Panc1 (cell line): Measurements from ENCODE around the gene LENG8. TPM values are rescaled to one million over a fixed set of nuclear protein-coding genes. Genes with fewer than 3 reads are reported as not detected.
A peak's percentile ranks its signal among the peaks of the same experiment; 100 is the strongest.

Experiments
- ATAC-seq: fragments of 200-7000 bp; cut with Tn5 transposase; 2 replicates; pipeline ENCODE4 v1.9.1; 2020; ENCODE audit warnings: mild to moderate bottlenecking, moderate library complexity
- BruUV-seq: library from RNA; stranded (reverse); fragments of 400-500 nt; replicated peaks from 2 replicates; lab custom pipeline; 2021; lab: Mats Ljungman, UMichigan
- CTCF ChIA-PET: fragments of 300-600 bp; sonication (Branson Sonifier 250); formaldehyde crosslinking; loops from one replicate; lab custom pipeline; 2022; ENCODE audit warnings: antibody characterized with exemption; lab: Charles Lee
- POLR2A ChIA-PET: fragments of 300-600 bp; sonication (Branson Sonifier 250); formaldehyde crosslinking; loops from one replicate; lab custom pipeline; 2022; ENCODE audit warnings: antibody characterized with exemption; lab: Charles Lee
- DNase-seq: peaks from one replicate; pipeline ENCODE4 v3.0.0-alpha.2; 2010; ENCODE audit warnings: low read depth, low spot score
- H3K27ac ChIP-seq: 2 replicates; pipeline ENCODE4 v1.5.1; 2011; ENCODE audit warnings: mild to moderate bottlenecking, low read length, inconsistent platforms
- H3K27me3 ChIP-seq: fragments of 200-500 bp; sonication (Bioruptor generic); 2 replicates; pipeline ENCODE4 v1.6.0; 2014; ENCODE audit warnings: low read length, inconsistent platforms; ENCODE audit not compliant: control insufficient read depth, insufficient read depth
- H3K36me3 ChIP-seq: fragments of 200-500 bp; sonication (Bioruptor generic); 2 replicates; pipeline ENCODE4 v1.5.1; 2014; ENCODE audit warnings: inconsistent platforms, mild to moderate bottlenecking, low read length, moderate library complexity; ENCODE audit not compliant: control insufficient read depth, insufficient read depth
- H3K4me1 ChIP-seq: 2 replicates; pipeline ENCODE4 v1.5.1; 2011; ENCODE audit warnings: inconsistent platforms, mild to moderate bottlenecking, low read length, moderate library complexity; ENCODE audit not compliant: control insufficient read depth, insufficient read depth
- H3K4me3 ChIP-seq, 2 experiments: 2 replicates each; pipeline ENCODE4 v1.5.1; 2011 to 2012; ENCODE audit warnings: low read depth in 2 of 2, low read length in 2 of 2, mild to moderate bottlenecking in 2 of 2, inconsistent platforms in 1 of 2, moderate library complexity in 1 of 2
- H3K9me3 ChIP-seq: fragments of 200-500 bp; sonication (Bioruptor generic); 2 replicates; pipeline ENCODE4 v1.5.1; 2014; ENCODE audit warnings: low read depth, mild to moderate bottlenecking, inconsistent platforms, low read length, moderate library complexity; ENCODE audit not compliant: control insufficient read depth, insufficient read depth
- CTCF ChIP-seq: fragments of 450-650 bp; IDR thresholded peaks from 2 replicates; pipeline ENCODE4 v1.5.1; 2017; ENCODE audit warnings: mild to moderate bottlenecking
- POLR2AphosphoS5 ChIP-seq: IDR thresholded peaks from 2 replicates; pipeline ENCODE4 v1.6.1; 2012; ENCODE audit warnings: mild to moderate bottlenecking, low read depth, low read length, moderate library complexity
- REST ChIP-seq, 2 experiments: IDR thresholded peaks; 2 replicates each; pipeline ENCODE4 v1.6.1; 2011 to 2012; ENCODE audit warnings: low read depth in 2 of 2, control low read depth in 1 of 2, low read length in 1 of 2, mild to moderate bottlenecking in 1 of 2, moderate library complexity in 1 of 2; ENCODE audit not compliant: insufficient read depth in 1 of 2
- SIN3A ChIP-seq: IDR thresholded peaks from 2 replicates; pipeline ENCODE4 v1.6.1; 2012; ENCODE audit warnings: low read depth, mild to moderate bottlenecking, low read length, moderate library complexity, borderline replicate concordance; ENCODE audit not compliant: insufficient read depth
- TCF7L2 ChIP-seq: IDR thresholded peaks from 2 replicates; pipeline ENCODE4 v1.6.1; 2011; ENCODE audit warnings: mild to moderate bottlenecking, low read depth, low read length, inconsistent platforms
- in situ Hi-C: cut with HindIII; loops from 2 replicates; pipeline ENCODE4 v1.10.0; 2016; ENCODE audit warnings: low sequenced_read_pairs, low pct_unique_long_range_greater_than_20kb
- intact Hi-C: fragments of 100-400 bp; cut with micrococcal nuclease; formaldehyde crosslinking; loops from one replicate; pipeline ENCODE4 v1.10.0; 2022; ENCODE audit not compliant: unreplicated experiment
- total RNA-seq: library from RNA; stranded (reverse); gene quantifications from one replicate; pipeline ENCODE4 v1.2.1, GENCODE V29; 2021; ENCODE audit not compliant: unreplicated experiment

The LENG8 gene
- total RNA-seq, 1 experiment from 2014 or later, result 268 TPM

- in situ Hi-C loops (no loop called here), intact Hi-C loops (no loop called here)
- H3K36me3 ChIP-seq, result no peaks in the 10 kb centered on the region
- H3K27ac ChIP-seq, result no peak overlapping the region
- H3K27me3 ChIP-seq, result no peaks in the 10 kb centered on the region
- CTCF ChIA-PET, result no interaction called here
- POLR2A ChIA-PET, result no interaction called here
- TF ChIP-seq TCF7L2 (no peak), CTCF (no peak)
- BruUV-seq, result no TSS peak
- DNase-seq, result no peak
- H3K9me3 ChIP-seq, result no peaks in the 10 kb centered on the region
- ATAC-seq, result no peak
- 0 out of 2 replicates have a peak, but pooled peaks cover 3% of the 10 kb centered on the region for H3K4me1 ChIP-seq
- no peak overlapping the region for H3K4me3 ChIP-seq
These were observed 12.3 kb upstream of the LENG8 start for GRCh38 chr19:54436628-54437252.

- POLR2A ChIA-PET, result interaction anchor here (1.2 kb wide), 1 partner anchor 9 kb away, joined by 6 read pairs; the partner anchor contains the start of gene LENG8
- CTCF ChIA-PET, result interaction anchor here (0.6 to 1.9 kb wide), 4 partner anchors 9 to 42 kb away, joined by 3 to 6 read pairs (median 4); partner anchors contain the start of gene LENG8
- DNase-seq, result no peak
These were observed 9.7 kb upstream of the LENG8 start for GRCh38 chr19:54439174-54439851.

More at GRCh38 chr19:54439174-54439851, 9.7 kb upstream of the LENG8 start:
- TF ChIP-seq TCF7L2, result no peak
- peak; percentile 87 for TF ChIP-seq CTCF
- no peak for TF ChIP-seq SIN3A
- TF ChIP-seq POLR2AphosphoS5, result no peak
- no peak for TF ChIP-seq REST (IDR thresholded peaks at IDR 0.05; ENCODE audit: insufficient read depth in 1 of 2, low read depth in 2 of 2, low read length in 1 of 2)
- in situ Hi-C loops, result no loop called here
- no peak overlapping the region for H3K27ac ChIP-seq
- no peaks in the 10 kb centered on the region for H3K4me1 ChIP-seq
- ATAC-seq, result peak; percentile 84
- no peaks in the 10 kb centered on the region for H3K9me3 ChIP-seq
- H3K27me3 ChIP-seq, result no peaks in the 10 kb centered on the region
- no TSS peak for BruUV-seq
- no peak overlapping the region for H3K4me3 ChIP-seq
- intact Hi-C loops, result loop anchor here (2.0 kb wide), 1 partner anchor 49 kb away; no protein-coding TSS in a partner anchor
- no peaks in the 10 kb centered on the region for H3K36me3 ChIP-seq
